Skin of body (tissue), 2 donors: ENCODE measurements around the gene SDR9C7. TPM values are rescaled to one million over a fixed set of nuclear protein-coding genes. Genes with fewer than 3 reads are reported as not detected.
"Not testable (repeated sequence)": the region's sequence is repeated elsewhere in the genome, so short reads cannot be mapped to it uniquely, and the experiment has no call there.

Source experiments
- DNase-seq: peaks from one replicate; lab custom pipeline; 2025; lab: John Stamatoyannopoulos, UW
- total RNA-seq: library from RNA; depleted of rRNA; stranded (reverse); fragments of >200 nt; gene quantifications from one replicate; pipeline ENCODE4 v1.2.3, GENCODE V29; 2014

SDR9C7 gene
- total RNA-seq, 1 donor from 2014 or later, result 7.1 TPM

GRCh38 chr12:56916296-56916995 lies 17.8 kb downstream of the SDR9C7 start:
- DNase-seq, result no peak

- DNase-seq, result no peak
Measured at GRCh38 chr12:56914724-56915123, 19.5 kb downstream of the SDR9C7 start.

- no peak for DNase-seq
Measured at GRCh38 chr12:56914256-56914655, 20.0 kb downstream of the SDR9C7 start.

GRCh38 chr12:56909403-56909802 lies 24.8 kb downstream of the SDR9C7 start:
- DNase-seq, result not testable (repeated sequence)

GRCh38 chr12:56908136-56908535 lies 26.1 kb downstream of the SDR9C7 start:
- DNase-seq, result no peak

- DNase-seq, result no peak
Measured at GRCh38 chr12:56905852-56906251, 28.4 kb downstream of the SDR9C7 start.

GRCh38 chr12:56903374-56903773 lies 30.8 kb downstream of the SDR9C7 start:
- DNase-seq, result no peak

GRCh38 chr12:56901313-56901712 lies 32.9 kb downstream of the SDR9C7 start:
- DNase-seq, result not testable (repeated sequence)

- DNase-seq, result no peak
Measured at GRCh38 chr12:56900583-56900982, 33.6 kb downstream of the SDR9C7 start.

GRCh38 chr12:56898938-56899337 lies 35.3 kb downstream of the SDR9C7 start:
- DNase-seq, result no peak

- no peak for DNase-seq
Measured at GRCh38 chr12:56897844-56898361, 36.3 kb downstream of the SDR9C7 start.

GRCh38 chr12:56896082-56896481 lies 38.1 kb downstream of the SDR9C7 start:
- DNase-seq, result no peak

GRCh38 chr12:56894698-56895368 lies 39.4 kb downstream of the SDR9C7 start:
- no peak for DNase-seq

GRCh38 chr12:56891885-56892284 lies 42.3 kb downstream of the SDR9C7 start:
- DNase-seq, result not testable (repeated sequence)

- DNase-seq, result no peak
Measured at GRCh38 chr12:56886319-56886718, 47.9 kb downstream of the SDR9C7 start.

- DNase-seq, result no peak
Measured at GRCh38 chr12:56885316-56885715, 48.9 kb downstream of the SDR9C7 start.

- DNase-seq, result no peak
Measured at GRCh38 chr12:56884421-56884820, 49.8 kb downstream of the SDR9C7 start.

- DNase-seq, result not testable (repeated sequence)
Measured at GRCh38 chr12:56882407-56882806, 51.8 kb downstream of the SDR9C7 start.

- no peak for DNase-seq
Measured at GRCh38 chr12:56880125-56880992, 53.8 kb downstream of the SDR9C7 start.

- not testable (repeated sequence) for DNase-seq
Measured at GRCh38 chr12:56879240-56880124, 54.7 kb downstream of the SDR9C7 start.

GRCh38 chr12:56878010-56878339 lies 56.2 kb downstream of the SDR9C7 start:
- DNase-seq, result no peak
